Raji (cell line): Measurements from ENCODE around the gene TMCC1.

Experiments used
- POLR2A ChIP-seq: IDR thresholded peaks from 2 replicates; pipeline ENCODE4 v1.6.1; 2011; ENCODE audit warnings: low read depth, low read length, control low read depth; ENCODE audit not compliant: insufficient read depth

TMCC1 gene

GRCh38 chr3:129857899-129858298 lies 35.6 kb downstream of the TMCC1 start:
- TF ChIP-seq POLR2A: no peak

GRCh38 chr3:129855832-129856419 lies 37.6 kb downstream of the TMCC1 start:
- no peak for TF ChIP-seq POLR2A

- no peak for TF ChIP-seq POLR2A
Observed at GRCh38 chr3:129855170-129855831, 38.2 kb downstream of the TMCC1 start.

GRCh38 chr3:129854460-129854859 lies 39.1 kb downstream of the TMCC1 start:
- no peak for TF ChIP-seq POLR2A

GRCh38 chr3:129845956-129846355 lies 47.6 kb downstream of the TMCC1 start:
- no peak for TF ChIP-seq POLR2A

GRCh38 chr3:129840707-129841360 lies 52.7 kb downstream of the TMCC1 start:
- TF ChIP-seq POLR2A: no peak

- no peak for TF ChIP-seq POLR2A
Observed at GRCh38 chr3:129838086-129838485, 55.4 kb downstream of the TMCC1 start.

GRCh38 chr3:129837065-129837642 lies 56.4 kb downstream of the TMCC1 start:
- TF ChIP-seq POLR2A: no peak

GRCh38 chr3:129836381-129837064 lies 57.0 kb downstream of the TMCC1 start:
- no peak for TF ChIP-seq POLR2A

GRCh38 chr3:129835198-129835597 lies 58.3 kb downstream of the TMCC1 start:
- TF ChIP-seq POLR2A: no peak

- TF ChIP-seq POLR2A: no peak
Observed at GRCh38 chr3:129834580-129834979, 58.9 kb downstream of the TMCC1 start.

- no peak for TF ChIP-seq POLR2A
Observed at GRCh38 chr3:129831503-129831902, 62.0 kb downstream of the TMCC1 start.

GRCh38 chr3:129829640-129830039 lies 63.9 kb downstream of the TMCC1 start:
- no peak for TF ChIP-seq POLR2A

GRCh38 chr3:129827765-129828164 lies 65.7 kb downstream of the TMCC1 start:
- no peak for TF ChIP-seq POLR2A

GRCh38 chr3:129824926-129825541 lies 68.5 kb downstream of the TMCC1 start:
- no peak for TF ChIP-seq POLR2A
